SJSA1 (cell line): ENCODE measurements around the gene PRDM11. TPM values are rescaled to one million over a fixed set of nuclear protein-coding genes. Genes with fewer than 3 reads are reported as not detected.

Experiments
- DNase-seq, 2 experiments: peaks; one replicate each; pipeline ENCODE4 v3.0.0-alpha.2; 2015 to 2020; ENCODE audit warnings: low spot score in 2 of 2, low read depth in 1 of 2
- H3K27ac ChIP-seq: fragments of 250-450 bp; sonication (Bioruptor Pico); 2 replicates; pipeline ENCODE4 v1.5.1; 2020; ENCODE audit warnings: mild to moderate bottlenecking, moderate library complexity
- H3K27me3 ChIP-seq: fragments of 250-450 bp; sonication (Bioruptor Pico); replicated peaks from 2 replicates; pipeline ENCODE4 v1.5.1; 2020; ENCODE audit warnings: mild to moderate bottlenecking, moderate library complexity
- H3K36me3 ChIP-seq: fragments of 250-450 bp; sonication (Bioruptor Pico); 2 replicates; pipeline ENCODE4 v1.5.1; 2020; ENCODE audit warnings: mild to moderate bottlenecking
- H3K4me1 ChIP-seq: fragments of 250-450 bp; sonication (Bioruptor Pico); replicated peaks from 2 replicates; pipeline ENCODE4 v1.6.1; 2021; ENCODE audit warnings: mild to moderate bottlenecking
- H3K4me3 ChIP-seq: fragments of 250-450 bp; sonication (Bioruptor Pico); 2 replicates; pipeline ENCODE4 v1.5.1; 2020; ENCODE audit warnings: mild to moderate bottlenecking
- H3K9me3 ChIP-seq: fragments of 250-450 bp; sonication (Bioruptor Pico); replicated peaks from 2 replicates; pipeline ENCODE4 v1.5.1; 2020; ENCODE audit warnings: mild to moderate bottlenecking
- total RNA-seq: library from RNA; depleted of rRNA; stranded (reverse); fragments of >200 nt; shearing (Covaris generic); gene quantifications from 2 replicates; pipeline ENCODE4 v1.2.3, GENCODE V29; 2014

Gene PRDM11
- total RNA-seq, 1 experiment from 2014 or later: 6.7 TPM

GRCh38 chr11:45165806-45166603 is 19.6 kb downstream of the PRDM11 start:
- H3K36me3 ChIP-seq: no peaks in the 10 kb centered on the region
- no peak overlapping the region for H3K27ac ChIP-seq
- H3K9me3 ChIP-seq: no peaks in the 10 kb centered on the region
- no peaks in the 10 kb centered on the region for H3K4me1 ChIP-seq
- no peak overlapping the region for H3K4me3 ChIP-seq
- DNase-seq: no peak
- H3K27me3 ChIP-seq: no peaks in the 10 kb centered on the region

DNA sequence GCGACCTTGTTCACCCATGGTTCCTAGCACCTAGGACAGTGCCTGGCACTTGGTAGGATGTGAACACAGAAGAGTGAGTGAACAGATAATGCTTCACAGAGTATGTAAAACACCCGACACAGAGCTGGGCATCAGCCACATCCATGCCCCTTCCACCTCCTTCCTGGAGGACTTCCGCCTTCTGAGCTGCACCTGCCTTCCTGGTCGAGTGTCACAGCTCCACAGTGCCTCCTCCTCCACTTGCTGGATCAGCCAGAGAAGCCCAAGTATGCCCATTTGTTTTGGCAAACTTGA is 20.1 kb downstream of the PRDM11 start:
- no peaks in the 10 kb centered on the region for H3K4me1 ChIP-seq
- no peaks in the 10 kb centered on the region for H3K36me3 ChIP-seq
- H3K4me3 ChIP-seq: no peak overlapping the region
- H3K27me3 ChIP-seq: no peaks in the 10 kb centered on the region
- DNase-seq: no peak
- H3K27ac ChIP-seq: no peak overlapping the region
- H3K9me3 ChIP-seq: no peaks in the 10 kb centered on the region

DNA sequence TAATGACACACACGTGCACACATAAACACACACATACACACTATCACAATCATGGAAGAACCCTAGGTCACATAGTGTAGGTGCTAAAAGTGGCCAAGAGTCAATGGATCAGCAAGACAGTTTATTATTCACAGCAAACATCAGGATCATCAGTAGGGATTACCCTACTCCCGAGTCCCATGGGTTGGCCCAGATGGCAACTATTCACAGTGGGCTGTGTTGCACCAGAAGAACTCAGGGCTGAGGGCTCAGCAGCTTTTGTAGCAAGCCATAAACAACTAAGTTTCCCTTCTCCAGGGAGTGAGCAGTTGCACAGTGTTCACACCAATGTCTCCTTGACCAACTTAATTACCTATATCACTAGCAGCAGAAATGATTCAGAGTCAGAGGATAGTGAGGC is 20.8 kb downstream of the PRDM11 start:
- no peaks in the 10 kb centered on the region for H3K4me1 ChIP-seq
- H3K9me3 ChIP-seq: no peaks in the 10 kb centered on the region
- H3K36me3 ChIP-seq: no peaks in the 10 kb centered on the region
- H3K4me3 ChIP-seq: no peak overlapping the region
- no peaks in the 10 kb centered on the region for H3K27me3 ChIP-seq
- no peak for DNase-seq
- H3K27ac ChIP-seq: no peak overlapping the region

GRCh38 chr11:45168366-45169130 is 22.1 kb downstream of the PRDM11 start:
- Histone ChIP-seq H3K36me3 (no peaks in the 10 kb centered on the region), H3K4me1 (no peaks in the 10 kb centered on the region), H3K9me3 (no peaks in the 10 kb centered on the region), H3K27ac (no peak overlapping the region), H3K4me3 (no peak overlapping the region), H3K27me3 (no peaks in the 10 kb centered on the region)
- DNase-seq: no peak

GRCh38 chr11:45169310-45170072 is 23.1 kb downstream of the PRDM11 start:
- Histone ChIP-seq H3K36me3 (no peaks in the 10 kb centered on the region), H3K4me1 (no peaks in the 10 kb centered on the region), H3K27ac (no peak overlapping the region), H3K4me3 (no peak overlapping the region), H3K27me3 (peaks cover 2% of the 10 kb centered on the region; the same call in 1 of the 2 replicates), H3K9me3 (no peaks in the 10 kb centered on the region)
- no peak for DNase-seq

GRCh38 chr11:45170484-45170883 is 24.0 kb downstream of the PRDM11 start:
- no peaks in the 10 kb centered on the region for H3K4me1 ChIP-seq
- H3K36me3 ChIP-seq: no peaks in the 10 kb centered on the region
- no peak overlapping the region for H3K27ac ChIP-seq
- DNase-seq: no peak
- H3K4me3 ChIP-seq: no peak overlapping the region
- H3K27me3 ChIP-seq: peaks cover 3% of the 10 kb centered on the region; the same call in 1 of the 2 replicates
- no peaks in the 10 kb centered on the region for H3K9me3 ChIP-seq

- Histone ChIP-seq H3K4me1 (no peaks in the 10 kb centered on the region), H3K27ac (no peak overlapping the region), H3K36me3 (no peaks in the 10 kb centered on the region), H3K27me3 (peaks cover 3% of the 10 kb centered on the region; the same call in 1 of the 2 replicates), H3K4me3 (no peak overlapping the region), H3K9me3 (no peaks in the 10 kb centered on the region)
- DNase-seq: no peak
These were observed 25.1 kb downstream of the PRDM11 start for GRCh38 chr11:45171550-45171949.

DNA sequence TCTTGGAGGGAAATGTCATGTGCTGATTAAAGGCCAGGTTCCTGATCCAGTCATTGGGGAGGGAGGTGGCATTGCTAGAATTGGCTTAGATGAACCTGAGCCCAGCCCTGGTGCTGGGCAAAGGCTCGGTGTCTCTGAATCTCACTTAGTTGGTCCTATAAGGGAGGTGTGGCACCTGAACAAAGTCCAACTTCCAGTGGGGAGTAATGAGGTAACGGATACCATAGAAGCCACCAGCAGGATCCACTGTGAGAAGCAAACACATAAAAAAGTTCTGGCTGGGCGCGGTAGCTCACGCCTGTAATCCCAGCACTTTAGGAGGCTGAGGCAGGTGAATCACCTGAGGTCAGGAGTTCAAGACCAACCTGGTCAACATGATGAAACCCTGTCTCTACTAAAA is 26.6 kb downstream of the PRDM11 start:
- Histone ChIP-seq H3K4me3 (no peak overlapping the region), H3K27ac (no peak overlapping the region), H3K36me3 (no peaks in the 10 kb centered on the region), H3K9me3 (no peaks in the 10 kb centered on the region), H3K4me1 (no peaks in the 10 kb centered on the region), H3K27me3 (peaks cover 3% of the 10 kb centered on the region; the same call in 1 of the 2 replicates)
- no peak for DNase-seq

- no peak overlapping the region for H3K4me3 ChIP-seq
- H3K27me3 ChIP-seq: peaks cover 3% of the 10 kb centered on the region; the same call in 1 of the 2 replicates
- no peaks in the 10 kb centered on the region for H3K4me1 ChIP-seq
- H3K36me3 ChIP-seq: no peaks in the 10 kb centered on the region
- no peak for DNase-seq
- H3K9me3 ChIP-seq: no peaks in the 10 kb centered on the region
- H3K27ac ChIP-seq: no peak overlapping the region
These were observed 27.9 kb downstream of the PRDM11 start for GRCh38 chr11:45174168-45174835.

DNA sequence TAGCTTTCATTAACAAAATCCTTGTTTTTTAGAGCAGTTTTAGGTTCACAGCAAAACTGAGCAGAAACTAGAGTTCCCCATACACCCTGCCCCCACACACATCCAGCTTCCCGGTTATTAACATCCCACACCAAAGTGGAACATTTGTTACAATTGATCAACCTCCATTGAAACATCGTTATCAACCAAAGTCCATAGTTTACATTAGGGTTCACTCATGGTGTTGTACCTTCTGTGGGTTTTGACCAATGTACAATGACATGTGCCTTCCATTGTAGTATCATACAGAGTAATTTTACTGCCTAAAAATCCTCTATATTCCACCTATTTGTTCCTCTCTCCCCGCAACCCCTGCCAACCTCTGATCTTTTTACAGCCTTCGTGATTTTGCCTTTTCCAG is 28.5 kb downstream of the PRDM11 start:
- H3K27ac ChIP-seq: no peak overlapping the region
- H3K27me3 ChIP-seq: peaks cover 3% of the 10 kb centered on the region; the same call in 1 of the 2 replicates
- no peaks in the 10 kb centered on the region for H3K9me3 ChIP-seq
- no peak overlapping the region for H3K4me3 ChIP-seq
- H3K4me1 ChIP-seq: peaks cover 6% of the 10 kb centered on the region
- no peak for DNase-seq
- no peaks in the 10 kb centered on the region for H3K36me3 ChIP-seq

DNA sequence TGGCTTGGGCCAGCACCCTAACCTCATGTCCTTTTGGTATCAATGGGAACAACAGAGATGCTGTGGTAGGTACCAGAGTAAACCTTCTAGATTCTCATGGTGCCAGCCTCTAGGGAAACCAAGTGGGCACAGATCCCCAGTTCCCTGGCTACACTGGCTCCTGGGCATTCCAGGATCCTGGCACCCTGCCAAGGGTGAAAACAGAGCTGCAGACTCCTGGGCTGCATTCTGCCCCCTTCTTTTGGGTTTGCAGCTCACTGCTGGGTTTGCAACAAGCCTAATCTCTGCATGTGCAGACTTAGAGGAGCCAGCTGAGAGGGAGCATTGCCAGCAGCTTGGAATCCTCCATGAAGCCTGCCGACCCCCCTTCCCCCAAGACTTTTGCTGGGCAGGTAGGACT is 30.6 kb downstream of the PRDM11 start:
- DNase-seq: no peak
- no peak overlapping the region for H3K27ac ChIP-seq
- H3K36me3 ChIP-seq: no peaks in the 10 kb centered on the region
- H3K9me3 ChIP-seq: no peaks in the 10 kb centered on the region
- peaks cover 3% of the 10 kb centered on the region; the same call in 1 of the 2 replicates for H3K27me3 ChIP-seq
- H3K4me1 ChIP-seq: peaks cover 17% of the 10 kb centered on the region
- H3K4me3 ChIP-seq: no peak overlapping the region

DNA sequence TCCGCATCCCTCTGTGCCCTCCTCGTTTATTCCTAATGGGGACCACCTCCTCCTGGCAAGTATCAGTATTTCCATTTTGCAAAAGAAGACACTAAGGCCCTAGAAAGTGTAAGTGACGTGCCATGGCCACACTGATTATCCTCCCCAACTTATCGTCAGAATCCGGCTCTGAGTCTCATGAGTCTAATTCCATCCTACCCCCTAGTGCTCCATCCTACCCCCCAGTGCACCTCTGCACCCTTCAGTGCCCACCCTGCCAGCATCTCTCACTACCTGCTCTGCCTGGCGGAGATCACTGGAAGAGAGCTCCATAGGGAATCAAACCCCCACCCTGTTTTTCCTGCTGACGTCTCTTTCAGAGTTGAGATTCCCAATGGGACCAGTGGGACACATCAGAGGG is 31.8 kb downstream of the PRDM11 start:
- Histone ChIP-seq H3K36me3 (peaks cover under 1% of the 10 kb centered on the region; the same call in 1 of the 2 replicates), H3K27me3 (peaks cover 3% of the 10 kb centered on the region; the same call in 1 of the 2 replicates), H3K9me3 (no peaks in the 10 kb centered on the region), H3K4me1 (peaks cover 17% of the 10 kb centered on the region), H3K27ac (no peak overlapping the region), H3K4me3 (no peak overlapping the region)
- no peak for DNase-seq

- DNase-seq: peak in 1 of 2 experiments; percentile 20
- H3K4me1 ChIP-seq: peaks cover 17% of the 10 kb centered on the region
- no peak overlapping the region for H3K4me3 ChIP-seq
- no peaks in the 10 kb centered on the region for H3K9me3 ChIP-seq
- H3K27me3 ChIP-seq: peaks cover 3% of the 10 kb centered on the region; the same call in 1 of the 2 replicates
- H3K36me3 ChIP-seq: peaks cover 4% of the 10 kb centered on the region; the same call in 1 of the 2 replicates
- no peak overlapping the region for H3K27ac ChIP-seq
These were observed 32.6 kb downstream of the PRDM11 start for GRCh38 chr11:45178890-45179671.
